AG09319 (cell line): ENCODE data around the gene VPS13D.

ENCODE experiments used
- DNase-seq: peaks from one replicate; pipeline ENCODE4 v3.0.0-alpha.2; 2010; ENCODE audit warnings: low read depth; ENCODE audit errors: extremely low read depth
- TF ChIP-seq, protein P1 (sequence below): IDR thresholded peaks from 2 replicates; pipeline ENCODE4 v1.5.1; 2011; ENCODE audit warnings: low read depth, mild to moderate bottlenecking, inconsistent platforms, low read length, moderate library complexity

VPS13D gene

DNA sequence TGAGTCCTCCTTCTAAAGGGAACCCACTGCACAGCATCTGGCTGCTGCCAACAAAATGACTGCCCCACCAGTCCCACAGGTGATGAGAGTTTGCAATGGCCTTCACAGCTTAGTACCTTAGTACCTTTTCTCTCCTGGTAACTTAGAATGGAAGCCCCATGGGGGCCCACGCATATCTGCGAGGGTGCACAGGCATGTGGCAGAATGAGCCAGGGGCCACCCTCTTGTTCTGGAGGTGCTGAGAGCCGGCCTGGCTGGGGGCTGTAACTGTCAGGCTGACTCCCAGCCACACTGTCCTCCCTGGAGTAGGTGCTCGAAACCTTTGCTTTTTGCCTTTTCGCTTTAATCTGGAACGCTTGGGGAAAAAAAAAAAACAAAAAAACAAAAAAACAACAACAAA lies 203.1 kb downstream of the VPS13D start:
- no peak for DNase-seq
- TF ChIP-seq, protein P1, sequence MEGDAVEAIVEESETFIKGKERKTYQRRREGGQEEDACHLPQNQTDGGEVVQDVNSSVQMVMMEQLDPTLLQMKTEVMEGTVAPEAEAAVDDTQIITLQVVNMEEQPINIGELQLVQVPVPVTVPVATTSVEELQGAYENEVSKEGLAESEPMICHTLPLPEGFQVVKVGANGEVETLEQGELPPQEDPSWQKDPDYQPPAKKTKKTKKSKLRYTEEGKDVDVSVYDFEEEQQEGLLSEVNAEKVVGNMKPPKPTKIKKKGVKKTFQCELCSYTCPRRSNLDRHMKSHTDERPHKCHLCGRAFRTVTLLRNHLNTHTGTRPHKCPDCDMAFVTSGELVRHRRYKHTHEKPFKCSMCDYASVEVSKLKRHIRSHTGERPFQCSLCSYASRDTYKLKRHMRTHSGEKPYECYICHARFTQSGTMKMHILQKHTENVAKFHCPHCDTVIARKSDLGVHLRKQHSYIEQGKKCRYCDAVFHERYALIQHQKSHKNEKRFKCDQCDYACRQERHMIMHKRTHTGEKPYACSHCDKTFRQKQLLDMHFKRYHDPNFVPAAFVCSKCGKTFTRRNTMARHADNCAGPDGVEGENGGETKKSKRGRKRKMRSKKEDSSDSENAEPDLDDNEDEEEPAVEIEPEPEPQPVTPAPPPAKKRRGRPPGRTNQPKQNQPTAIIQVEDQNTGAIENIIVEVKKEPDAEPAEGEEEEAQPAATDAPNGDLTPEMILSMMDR = no peak

DNA sequence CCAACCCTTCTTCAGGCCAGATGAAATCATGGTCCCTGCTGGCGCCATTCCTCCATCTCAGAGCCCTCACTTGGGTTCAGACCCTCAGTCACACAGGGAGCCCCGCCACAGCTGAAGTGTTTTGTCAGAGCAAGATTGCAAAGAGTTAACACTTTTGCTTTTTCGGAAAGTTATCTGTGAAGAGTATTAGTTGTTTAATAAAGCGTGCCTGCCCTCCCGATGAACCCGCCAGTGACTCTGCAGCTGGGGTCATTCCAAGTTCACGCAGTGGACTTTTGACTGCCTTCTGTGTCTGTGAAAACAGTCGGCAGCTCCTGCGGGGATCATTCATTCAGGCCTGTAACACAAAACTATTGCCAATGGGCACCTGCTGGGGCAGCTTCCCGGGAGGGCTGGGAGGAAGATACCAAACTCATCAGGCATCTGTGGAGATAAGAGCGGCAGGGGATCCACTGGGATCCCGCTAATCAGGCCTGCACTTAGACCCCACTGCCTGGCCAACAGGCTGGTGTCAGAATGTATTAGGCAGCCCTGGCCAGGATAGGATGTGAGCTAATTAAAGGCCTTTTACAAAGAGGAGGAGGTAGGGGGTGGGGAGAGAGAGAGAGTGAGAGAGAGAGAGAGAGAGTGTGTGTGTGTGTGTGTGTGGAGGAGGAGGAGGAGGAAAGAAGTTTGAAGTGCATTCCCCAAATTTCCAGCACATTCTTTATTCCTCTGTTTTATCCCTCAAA lies 203.7 kb downstream of the VPS13D start:
- no peak for DNase-seq

DNA sequence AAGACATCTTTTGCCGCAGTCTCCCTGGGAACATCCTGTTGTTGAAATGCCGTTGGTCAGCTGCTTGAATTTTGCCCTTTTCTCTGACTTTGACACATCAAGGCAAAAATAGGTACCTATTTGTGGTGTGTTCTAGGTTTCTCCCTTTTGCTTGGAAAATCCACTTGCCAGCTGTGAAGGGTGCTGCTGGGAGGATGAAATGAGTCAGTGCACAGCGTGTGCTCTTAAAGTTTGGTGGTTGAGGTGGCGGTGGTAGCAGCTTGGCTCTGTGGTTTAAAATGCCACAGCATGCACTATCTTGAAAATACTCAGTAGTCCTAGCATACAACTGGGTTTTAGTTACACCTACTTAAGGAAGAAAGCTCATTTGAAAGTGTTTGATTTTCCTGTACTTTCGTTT lies 204.3 kb downstream of the VPS13D start:
- TF ChIP-seq, protein P1 = no peak
- DNase-seq = no peak

More for the DNA sequence above, 203.7 kb downstream of the VPS13D start:
- TF ChIP-seq, protein P1 = no peak

DNA sequence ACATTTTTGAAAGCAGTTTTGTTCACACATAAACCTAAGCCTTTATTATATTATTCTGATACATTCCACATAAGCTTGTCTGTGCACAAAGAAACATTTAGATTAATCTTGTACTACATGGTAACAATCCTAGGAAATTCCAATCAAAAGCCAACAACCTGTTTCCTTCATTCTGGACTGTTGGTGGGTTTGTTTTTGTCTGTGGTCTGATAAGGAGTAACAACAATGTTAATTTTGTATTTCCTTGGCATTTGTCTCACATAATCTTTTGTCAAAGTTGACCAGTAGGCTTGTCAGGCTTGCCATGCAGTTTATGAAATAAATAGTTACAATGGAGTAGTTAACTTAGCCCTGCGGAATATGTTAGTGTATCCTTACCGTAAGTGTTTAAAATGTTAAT lies 204.9 kb downstream of the VPS13D start:
- TF ChIP-seq, protein P1 = no peak
- DNase-seq = no peak

DNA sequence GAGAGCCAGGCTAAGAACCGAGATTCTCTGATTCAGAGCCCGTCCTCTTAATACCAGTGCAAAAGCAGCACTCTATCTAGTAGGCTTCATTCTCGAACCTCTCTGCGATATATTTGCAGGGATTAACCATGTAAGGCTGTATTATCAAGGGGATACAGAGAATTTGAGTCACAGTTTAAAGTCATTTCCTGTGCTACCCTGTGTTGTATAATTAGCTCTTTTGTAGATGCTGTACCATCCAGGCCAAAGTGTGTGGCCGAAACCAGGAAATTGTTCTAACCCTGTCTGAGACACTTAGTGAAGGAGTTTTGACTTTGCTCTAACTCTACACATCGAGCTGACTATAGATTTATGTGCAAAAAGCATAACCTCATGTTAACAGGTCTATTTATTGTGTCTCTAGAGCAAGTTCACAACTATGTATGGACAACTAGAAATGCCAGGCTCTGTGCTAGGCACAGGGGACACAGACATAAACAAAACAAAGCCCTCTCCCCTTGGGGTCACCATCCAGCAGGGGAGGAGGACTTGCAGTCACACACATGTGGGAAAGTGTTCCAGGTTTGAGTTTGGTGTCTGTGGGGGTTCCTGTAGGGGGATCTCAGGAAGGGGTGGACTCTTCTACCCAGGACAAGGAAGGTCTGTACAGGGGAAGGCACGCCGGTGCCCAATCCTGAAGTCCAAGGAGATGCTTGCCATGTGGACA lies 206.0 kb downstream of the VPS13D start:
- TF ChIP-seq, protein P1 = no peak
- DNase-seq = no peak

DNA sequence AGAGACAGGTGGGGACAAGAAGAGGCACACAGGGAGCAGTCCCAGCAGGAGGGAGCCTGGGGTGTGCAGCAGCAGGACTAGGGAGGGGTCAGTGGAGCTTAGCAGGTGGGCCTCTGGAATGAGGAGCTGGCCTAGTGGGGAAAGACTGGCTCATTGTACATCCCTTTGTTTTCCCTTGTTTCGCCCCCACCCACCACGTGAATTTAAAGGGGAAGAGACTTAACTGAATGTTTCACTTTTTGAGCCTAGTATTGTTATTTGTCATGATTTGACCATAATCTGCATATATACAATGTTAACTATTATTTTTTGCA lies 206.5 kb downstream of the VPS13D start:
- no peak for DNase-seq
- TF ChIP-seq, protein P1 = no peak

DNA sequence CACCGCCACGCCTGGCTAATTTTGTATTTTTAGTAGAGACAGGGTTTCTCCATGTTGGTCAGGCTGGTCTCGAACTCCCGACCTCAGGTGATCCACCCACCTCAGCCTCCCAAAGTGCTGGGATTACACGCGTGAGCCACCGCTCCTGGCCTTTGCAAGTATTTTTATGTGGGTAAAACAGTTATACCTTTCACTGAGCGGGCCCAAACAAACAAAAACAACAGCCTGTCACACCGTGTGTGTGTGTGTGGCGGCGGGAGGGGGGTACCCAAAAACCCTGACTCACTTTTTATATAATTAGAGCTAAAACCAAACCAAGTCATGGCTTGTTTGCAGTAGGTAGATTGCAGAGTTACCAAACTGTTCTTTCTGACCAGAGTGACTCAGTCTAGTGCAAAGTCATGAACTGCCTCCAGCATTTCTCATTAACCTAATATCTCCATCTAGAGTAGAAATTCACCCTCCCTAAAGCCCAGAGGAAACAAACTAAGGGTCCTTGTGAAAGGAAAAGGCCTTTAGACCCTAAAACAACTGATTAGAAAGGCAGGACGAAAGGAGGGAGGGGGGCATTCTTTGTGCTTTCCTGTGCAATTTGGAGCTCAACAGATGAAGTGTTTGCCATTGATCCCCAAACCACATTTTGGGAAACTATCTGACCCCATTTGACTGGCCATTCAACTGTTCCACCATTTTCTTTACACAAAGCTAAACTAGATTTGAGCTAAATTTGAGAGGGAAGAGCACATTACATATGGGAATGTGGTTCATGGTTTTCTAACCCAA lies 207.2 kb downstream of the VPS13D start:
- no peak for DNase-seq
- TF ChIP-seq, protein P1 = no peak
